ENCODE measurements around the gene ESYT3. TPM values are rescaled to one million over a fixed set of nuclear protein-coding genes. Genes with fewer than 3 reads are reported as not detected.

Gene ESYT3
- total and polyA plus RNA-seq, 9 donors, result 0.48 to 2.0 (median 0.77) TPM

- TF ChIP-seq CTCF (IDR thresholded peaks at IDR 0.05), result no peak
- TF ChIP-seq EP300 (IDR thresholded peaks at IDR 0.05), result no peak
- TF ChIP-seq POLR2A (IDR thresholded peaks at IDR 0.05), result no peak
- Histone ChIP-seq H3K4me1 (ENCODE audit: insufficient read depth) (peaks cover 8% of the 10 kb centered on the region), H3K9me3 (no peaks in the 10 kb centered on the region), H3K36me3 (no peaks in the 10 kb centered on the region), H3K27me3 (no peaks in the 10 kb centered on the region), H3K27ac (no peak overlapping the region), H3K4me3 (no peak overlapping the region)
- no peak for DNase-seq
- intact Hi-C loops (cut with DNase I), result loop anchor here in 1 of 4 donors (5.0 kb wide), 1 partner anchor 60 kb away; no protein-coding TSS in a partner anchor
- 84 to 86% (median 84%) methylated on average over 14 of the region's 14 CpGs for WGBS, 3 donors
Measured at GRCh38 chr3:138396752-138397410, 37.5 kb upstream of the ESYT3 start.

- H3K27me3 ChIP-seq, result no peaks in the 10 kb centered on the region
- no peak for DNase-seq
- H3K4me3 ChIP-seq, result no peak overlapping the region
- TF ChIP-seq EP300 (IDR thresholded peaks at IDR 0.05) (no peak), CTCF (IDR thresholded peaks at IDR 0.05) (no peak), POLR2A (IDR thresholded peaks at IDR 0.05) (no peak)
- intact Hi-C loops (cut with DNase I), result loop anchor here in 1 of 4 donors (5.0 kb wide), 1 partner anchor 61 kb away; no protein-coding TSS in a partner anchor
- no peaks in the 10 kb centered on the region for H3K9me3 ChIP-seq
- 85 to 93% (median 90%) methylated on average over 4 of the region's 4 CpGs for WGBS, 3 donors
- H3K36me3 ChIP-seq, result no peaks in the 10 kb centered on the region
- no peak overlapping the region for H3K27ac ChIP-seq
- peaks cover 8% of the 10 kb centered on the region for H3K4me1 ChIP-seq (ENCODE audit: insufficient read depth)
Measured at GRCh38 chr3:138397983-138398382, 36.4 kb upstream of the ESYT3 start.

- DNase-seq, result peak in 4 of 5 donors; percentile 54 to 77 (median 69)
- Histone ChIP-seq H3K27ac (peak overlapping the region in 1 of 2 donors; percentile 64), H3K9me3 (no peaks in the 10 kb centered on the region), H3K36me3 (no peaks in the 10 kb centered on the region), H3K27me3 (no peaks in the 10 kb centered on the region), H3K4me1 (ENCODE audit: insufficient read depth) (peaks cover 8% of the 10 kb centered on the region), H3K4me3 (no peak overlapping the region)
- intact Hi-C loops (cut with DNase I), result loop anchor here in 1 of 4 donors (5.0 kb wide), 1 partner anchor 62 kb away; no protein-coding TSS in a partner anchor
- WGBS, 3 donors, result 42 to 44% (median 44%) methylated on average over 10 to 11 of the region's 11 CpGs
- TF ChIP-seq CTCF (IDR thresholded peaks at IDR 0.05) (no peak), EP300 (IDR thresholded peaks at IDR 0.05) (no peak), POLR2A (IDR thresholded peaks at IDR 0.05) (no peak)
Measured at GRCh38 chr3:138398791-138399575, 35.4 kb upstream of the ESYT3 start.

- TF ChIP-seq POLR2A (IDR thresholded peaks at IDR 0.05), result no peak
- no peak for TF ChIP-seq EP300 (IDR thresholded peaks at IDR 0.05)
- TF ChIP-seq CTCF (IDR thresholded peaks at IDR 0.05), result no peak
- Histone ChIP-seq H3K4me3 (no peak overlapping the region), H3K36me3 (no peaks in the 10 kb centered on the region), H3K4me1 (ENCODE audit: insufficient read depth) (peaks cover 8% of the 10 kb centered on the region), H3K27me3 (no peaks in the 10 kb centered on the region), H3K9me3 (no peaks in the 10 kb centered on the region), H3K27ac (peak overlapping the region in 1 of 2 donors; percentile 64)
- intact Hi-C loops (cut with DNase I), result loop anchor here in 1 of 4 donors (5.0 to 10.0 kb wide), 2 partner anchors 62 to 515 kb away; no protein-coding TSS in a partner anchor
- no peak for DNase-seq
- WGBS, 3 donors, result 65 to 71% (median 66%) methylated on average over 10 of the region's 10 CpGs
Measured at GRCh38 chr3:138399766-138400165, 34.6 kb upstream of the ESYT3 start.
